Aorta (tissue), 5 donors: Measurements from ENCODE around the gene MMAA. TPM values are rescaled to one million over a fixed set of nuclear protein-coding genes. Genes with fewer than 3 reads are reported as not detected.

Source experiments
- ATAC-seq: fragments of 200-7000 bp; cut with Tn5 transposase; one replicate; pipeline ENCODE4 v1.9.1; 2022; ENCODE audit warnings: moderate library complexity; ENCODE audit not compliant: low FRiP score
- DNase-seq, 2 donors: peaks; one replicate each; pipeline ENCODE4 v3.0.0-alpha.2; 2020
- H3K27ac ChIP-seq, 2 donors: one replicate each; pipeline ENCODE4 v1.5.1; 2013; ENCODE audit warnings: low read length in 2 of 2, mild to moderate bottlenecking in 2 of 2, moderate library complexity in 2 of 2, control low read depth in 1 of 2, inconsistent platforms in 1 of 2, low read depth in 1 of 2
- H3K27me3 ChIP-seq, 2 donors: one replicate each; pipeline ENCODE4 v1.6.1; 2013; ENCODE audit warnings: control low read depth in 1 of 2, low read length in 1 of 2, mild to moderate bottlenecking in 1 of 2, moderate library complexity in 1 of 2; ENCODE audit not compliant: insufficient read depth in 2 of 2, control insufficient read depth in 1 of 2
- H3K36me3 ChIP-seq, 2 donors: one replicate each; pipeline ENCODE4 v1.6.1; 2013; ENCODE audit warnings: control low read depth in 1 of 2, low read length in 1 of 2, mild to moderate bottlenecking in 1 of 2; ENCODE audit not compliant: insufficient read depth in 2 of 2, control insufficient read depth in 1 of 2
- H3K4me1 ChIP-seq, 2 donors: one replicate each; pipeline ENCODE4 v1.6.1; 2013; ENCODE audit warnings: low read length in 2 of 2, control low read depth in 1 of 2, mild to moderate bottlenecking in 1 of 2, moderate library complexity in 1 of 2; ENCODE audit not compliant: insufficient read depth in 2 of 2, control insufficient read depth in 1 of 2
- H3K4me3 ChIP-seq, 2 donors: one replicate each; pipeline ENCODE4 v1.5.1; 2013; ENCODE audit warnings: low read length in 2 of 2, control low read depth in 1 of 2, mild to moderate bottlenecking in 1 of 2
- H3K9me3 ChIP-seq: one replicate; pipeline ENCODE4 v1.6.1; 2013; ENCODE audit warnings: mild to moderate bottlenecking, low read length; ENCODE audit not compliant: control insufficient read depth
- WGBS, 2 donors: extraction: QIAGEN DNeasy Blood & Tissue Kit; methylation state at CpG; one replicate each; pipeline ENCODE4 v1.1.7; 2013; 5-methylcytosine and 5-hydroxymethylcytosine counted together
- intact Hi-C, 2 donors: fragments of 100-400 bp; cut with DNase I; formaldehyde crosslinking; loops; one replicate each; pipeline versions ENCODE4 v1.14.2 to v1.15.0; 2022
- polyA plus RNA-seq, 2 donors: library from polyadenylated mRNA; stranded (reverse); fragments of 200-250 nt; gene quantifications; one replicate each; pipeline ENCODE4 v1.2.3, GENCODE V29; 2013
- total RNA-seq, 2 donors: library from RNA; stranded (reverse); fragmentation: NEBNext Ultra II Directional; extraction: Animal tissue kit (Norgen Biotek cat#: 25700); gene quantifications; one replicate each; pipeline ENCODE4 v1.2.1, GENCODE V29; 2021
- donor health status: healthy with polysubstance abuse.
- donor health status: Bipolar disorder and iron deficiency.
- donor health status: DM: no; HTN: no; CAD: no.
- donor health status: DM: no; HTN: no; CAD: no.
- donor health status: DM: yes; HTN: yes; CAD: no.

Gene MMAA
- total and polyA plus RNA-seq, 4 donors: 1.6 to 10.2 (median 6.9) TPM

- intact Hi-C loops: no loop called here
- Histone ChIP-seq H3K9me3 (no peaks in the 10 kb centered on the region), H3K27me3 (no peaks in the 10 kb centered on the region), H3K4me3 (no peak overlapping the region), H3K27ac (no peak overlapping the region), H3K4me1 (no peaks in the 10 kb centered on the region), H3K36me3 (peaks cover 3 to 5% of the 10 kb centered on the region in 2 donors)
- DNase-seq (no peak), ATAC-seq (no peak)
- 99 to 100% methylated on average over 1 of the region's 1 CpG for WGBS, 2 donors
Measured at GRCh38 chr4:145656156-145656555, 37.0 kb downstream of the MMAA start.

GRCh38 chr4:145660064-145660463 is 40.9 kb downstream of the MMAA start:
- ATAC-seq (no peak), DNase-seq (no peak)
- Histone ChIP-seq H3K4me3 (no peak overlapping the region), H3K36me3 (peaks cover 3 to 7% of the 10 kb centered on the region in 2 donors), H3K27ac (no peak overlapping the region), H3K27me3 (no peaks in the 10 kb centered on the region), H3K9me3 (no peaks in the 10 kb centered on the region), H3K4me1 (no peaks in the 10 kb centered on the region)
- intact Hi-C loops: no loop called here
- 71 to 82% methylated on average over 3 of the region's 3 CpGs for WGBS, 2 donors

- H3K27ac ChIP-seq: no peak overlapping the region
- no peaks in the 10 kb centered on the region for H3K9me3 ChIP-seq
- WGBS, 2 donors: 56 to 61% methylated on average over 3 of the region's 3 CpGs
- peaks cover 3 to 4% of the 10 kb centered on the region in 2 donors for H3K36me3 ChIP-seq
- no peak overlapping the region for H3K4me3 ChIP-seq
- H3K4me1 ChIP-seq: no peaks in the 10 kb centered on the region
- DNase-seq (no peak), ATAC-seq (peak; percentile 77)
- no peaks in the 10 kb centered on the region for H3K27me3 ChIP-seq
- intact Hi-C loops: no loop called here
Measured at GRCh38 chr4:145663194-145663593, 44.0 kb downstream of the MMAA start.

- intact Hi-C loops: no loop called here
- DNase-seq (no peak), ATAC-seq (no peak)
- H3K9me3 ChIP-seq: no peaks in the 10 kb centered on the region
- no peak overlapping the region for H3K27ac ChIP-seq
- no peaks in the 10 kb centered on the region for H3K27me3 ChIP-seq
- no peak overlapping the region for H3K4me3 ChIP-seq
- WGBS, 2 donors: 86 to 100% methylated on average over 1 of the region's 1 CpG
- no peaks in the 10 kb centered on the region for H3K4me1 ChIP-seq
- peaks cover 0 to 4% of the 10 kb centered on the region in 2 donors for H3K36me3 ChIP-seq
Measured at GRCh38 chr4:145665773-145666172, 46.6 kb downstream of the MMAA start.

- H3K27ac ChIP-seq: no peak overlapping the region
Measured at GRCh38 chr4:145670422-145670821, 51.2 kb downstream of the MMAA start.

GRCh38 chr4:145679520-145679919 is 60.3 kb downstream of the MMAA start:
- DNase-seq (peak in 1 of 2 donors; percentile 60), ATAC-seq (peak; percentile 44)
- WGBS, 2 donors: 5 to 11% methylated on average over 1 of the region's 1 CpG

More at GRCh38 chr4:145670422-145670821, 51.2 kb downstream of the MMAA start:
- Histone ChIP-seq H3K4me3 (no peak overlapping the region), H3K9me3 (no peaks in the 10 kb centered on the region), H3K36me3 (no peaks in the 10 kb centered on the region), H3K4me1 (no peaks in the 10 kb centered on the region), H3K27me3 (no peaks in the 10 kb centered on the region)
- ATAC-seq (no peak), DNase-seq (no peak)
- intact Hi-C loops: no loop called here

GRCh38 chr4:145679991-145680455 is 60.8 kb downstream of the MMAA start, which contains the start of gene C4orf51:
Gene C4orf51, plus strand, starts transcription at chr4:145680146. Its CDS starts 58 bp downstream, at chr4:145680204.
- H3K36me3 ChIP-seq: no peaks in the 10 kb centered on the region
- no peak for ATAC-seq
- intact Hi-C loops: no loop called here
- DNase-seq: no peak
- no peak within 1 kb of the TSS for H3K4me3 ChIP-seq
- no peaks in the 10 kb centered on the region for H3K27me3 ChIP-seq
- peak within 1 kb of the TSS in 1 of 2 donors; percentile 76 for H3K27ac ChIP-seq
- WGBS, 2 donors: 37 to 49% methylated on average over 6 of the region's 6 CpGs
- H3K9me3 ChIP-seq: no peaks in the 10 kb centered on the region
- H3K4me1 ChIP-seq: no peaks in the 10 kb centered on the region

More at GRCh38 chr4:145679520-145679919, 60.3 kb downstream of the MMAA start:
- Histone ChIP-seq H3K4me3 (no peak overlapping the region), H3K27ac (peak overlapping the region in 1 of 2 donors; percentile 76), H3K4me1 (no peaks in the 10 kb centered on the region), H3K9me3 (no peaks in the 10 kb centered on the region), H3K36me3 (no peaks in the 10 kb centered on the region), H3K27me3 (no peaks in the 10 kb centered on the region)
- intact Hi-C loops: no loop called here

GRCh38 chr4:145680902-145681301 is 61.7 kb downstream of the MMAA start:
- Histone ChIP-seq H3K9me3 (no peaks in the 10 kb centered on the region), H3K27me3 (no peaks in the 10 kb centered on the region), H3K4me3 (no peak overlapping the region), H3K27ac (no peak overlapping the region), H3K36me3 (no peaks in the 10 kb centered on the region), H3K4me1 (no peaks in the 10 kb centered on the region)
- intact Hi-C loops: no loop called here
- no peak for DNase-seq
- 97 to 99% methylated on average over 1 of the region's 1 CpG for WGBS, 2 donors
- ATAC-seq: no peak

GRCh38 chr4:145681518-145681917 is 62.3 kb downstream of the MMAA start:
- intact Hi-C loops: no loop called here
- DNase-seq: no peak
- no peaks in the 10 kb centered on the region for H3K36me3 ChIP-seq

More at GRCh38 chr4:145681518-145681917, 62.3 kb downstream of the MMAA start:
- Histone ChIP-seq H3K4me3 (no peak overlapping the region), H3K4me1 (no peaks in the 10 kb centered on the region), H3K27me3 (no peaks in the 10 kb centered on the region), H3K27ac (no peak overlapping the region), H3K9me3 (no peaks in the 10 kb centered on the region)
- ATAC-seq: no peak
